ENCODE measurements around the gene TCF4.

TCF4 gene

GRCh38 chr18:55547705-55548056 is 40.3 kb downstream of the TCF4 start:
- Histone ChIP-seq H3K27me3 (ENCODE audit: insufficient read depth, poor library complexity, severe bottlenecking) (no peaks in the 10 kb centered on the region), H3K4me1 (ENCODE audit: insufficient read depth, poor library complexity, severe bottlenecking) (no peaks in the 10 kb centered on the region), H3K27ac (ENCODE audit: poor library complexity, severe bottlenecking) (no peak overlapping the region), H3K4me3 (ENCODE audit: severe bottlenecking) (no peak overlapping the region), H3K9me3 (ENCODE audit: severe bottlenecking) (no peaks in the 10 kb centered on the region), H3K36me3 (ENCODE audit: low read depth) (no peaks in the 10 kb centered on the region)
- no peak for ATAC-seq (ENCODE audit: low read depth)
- TF ChIP-seq CTCF (IDR thresholded peaks at IDR 0.05; ENCODE audit: poor library complexity, severe bottlenecking), result no peak
- DNase-seq (ENCODE audit: low spot score), result no peak

DNA sequence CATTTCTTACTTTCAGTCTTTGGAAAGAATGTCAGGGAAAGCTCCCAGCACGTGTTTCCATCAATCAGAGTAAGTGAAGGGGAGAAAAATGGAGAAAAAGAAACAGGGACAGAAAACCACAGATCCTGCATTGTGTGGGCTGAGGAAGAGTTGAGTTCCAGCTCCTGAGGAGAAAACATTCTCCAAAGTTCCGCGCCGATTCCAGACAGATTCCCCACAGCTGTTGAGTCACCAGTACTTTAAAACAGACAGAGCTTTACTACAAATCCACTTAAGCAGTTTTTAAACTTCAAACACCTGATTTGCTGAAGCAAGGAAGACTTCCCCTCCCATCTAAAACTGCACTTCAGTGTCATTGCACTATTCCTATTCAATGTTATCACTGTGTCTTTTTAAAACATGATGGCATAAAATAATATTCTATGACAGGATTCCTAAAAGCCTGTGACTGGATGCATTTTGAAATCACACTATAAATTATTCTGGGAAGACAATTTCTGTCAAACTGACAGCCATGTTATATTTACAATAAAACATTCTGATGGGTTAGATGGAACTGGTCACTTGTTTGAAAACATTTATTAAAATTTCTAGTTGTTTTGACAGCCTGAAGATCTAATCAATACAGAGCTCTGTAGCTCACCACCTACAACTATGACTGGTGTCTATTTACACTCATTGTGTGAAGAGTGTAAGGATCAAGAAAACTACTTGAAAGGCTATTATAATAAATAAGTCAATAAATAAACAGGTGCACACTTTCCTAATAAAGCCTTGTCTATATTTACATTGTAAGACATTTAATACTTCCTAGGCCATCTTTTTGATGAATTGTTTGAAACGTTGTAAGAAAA is 40.9 kb downstream of the TCF4 start:
- ATAC-seq (ENCODE audit: low read depth), result no peak
- DNase-seq (ENCODE audit: low spot score), result no peak

GRCh38 chr18:55544014-55544413 is 44.0 kb downstream of the TCF4 start:
- no peaks in the 10 kb centered on the region for H3K4me1 ChIP-seq (ENCODE audit: insufficient read depth, poor library complexity, severe bottlenecking)
- ATAC-seq (ENCODE audit: low read depth), result no peak
- H3K27ac ChIP-seq (ENCODE audit: poor library complexity, severe bottlenecking), result no peak overlapping the region
- no peaks in the 10 kb centered on the region for H3K27me3 ChIP-seq (ENCODE audit: insufficient read depth, poor library complexity, severe bottlenecking)
- no peak for DNase-seq (ENCODE audit: low spot score)
- no peaks in the 10 kb centered on the region for H3K9me3 ChIP-seq (ENCODE audit: severe bottlenecking)
- TF ChIP-seq CTCF (IDR thresholded peaks at IDR 0.05; ENCODE audit: poor library complexity, severe bottlenecking), result no peak
- no peak overlapping the region for H3K4me3 ChIP-seq (ENCODE audit: severe bottlenecking)
- no peaks in the 10 kb centered on the region for H3K36me3 ChIP-seq (ENCODE audit: low read depth)

More for the DNA sequence above, 40.9 kb downstream of the TCF4 start:
- Histone ChIP-seq H3K36me3 (ENCODE audit: low read depth) (no peaks in the 10 kb centered on the region), H3K4me3 (ENCODE audit: severe bottlenecking) (no peak overlapping the region), H3K27me3 (ENCODE audit: insufficient read depth, poor library complexity, severe bottlenecking) (no peaks in the 10 kb centered on the region), H3K4me1 (ENCODE audit: insufficient read depth, poor library complexity, severe bottlenecking) (no peaks in the 10 kb centered on the region), H3K9me3 (ENCODE audit: severe bottlenecking) (no peaks in the 10 kb centered on the region), H3K27ac (ENCODE audit: poor library complexity, severe bottlenecking) (no peak overlapping the region)
- TF ChIP-seq CTCF (IDR thresholded peaks at IDR 0.05; ENCODE audit: poor library complexity, severe bottlenecking), result no peak

DNA sequence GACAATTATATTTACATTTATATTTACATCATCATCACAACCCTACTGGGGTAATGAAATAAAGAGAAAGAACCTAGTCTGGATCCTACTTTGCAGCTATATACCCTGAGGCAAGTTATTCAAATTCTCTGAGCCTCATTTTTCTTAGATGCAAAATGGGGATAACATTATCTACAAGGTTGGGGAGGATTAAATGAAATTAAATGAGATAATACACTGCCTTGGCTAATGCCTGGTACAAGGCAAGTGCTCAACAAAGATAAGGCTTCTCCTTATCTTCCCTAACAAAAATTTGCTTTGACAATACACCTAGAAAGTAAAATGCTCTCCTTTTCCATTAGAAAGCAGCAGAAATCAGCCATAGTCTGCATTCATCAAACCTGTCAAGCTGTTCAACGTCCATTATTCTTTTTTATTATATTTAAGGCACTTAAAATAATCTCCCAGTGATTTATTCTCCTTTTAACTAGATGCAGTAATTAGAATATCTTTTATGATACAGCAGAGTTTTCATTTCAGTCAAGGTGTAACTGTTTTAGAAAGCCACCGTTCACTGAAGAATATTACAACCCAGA is 44.8 kb downstream of the TCF4 start:
- no peak for TF ChIP-seq CTCF (IDR thresholded peaks at IDR 0.05; ENCODE audit: poor library complexity, severe bottlenecking)
- H3K9me3 ChIP-seq (ENCODE audit: severe bottlenecking), result no peaks in the 10 kb centered on the region
- H3K27ac ChIP-seq (ENCODE audit: poor library complexity, severe bottlenecking), result no peak overlapping the region
- DNase-seq (ENCODE audit: low spot score) (no peak), ATAC-seq (ENCODE audit: low read depth) (no peak)
- H3K4me3 ChIP-seq (ENCODE audit: severe bottlenecking), result no peak overlapping the region
- H3K36me3 ChIP-seq (ENCODE audit: low read depth), result no peaks in the 10 kb centered on the region
- H3K27me3 ChIP-seq (ENCODE audit: insufficient read depth, poor library complexity, severe bottlenecking), result no peaks in the 10 kb centered on the region
- no peaks in the 10 kb centered on the region for H3K4me1 ChIP-seq (ENCODE audit: insufficient read depth, poor library complexity, severe bottlenecking)

DNA sequence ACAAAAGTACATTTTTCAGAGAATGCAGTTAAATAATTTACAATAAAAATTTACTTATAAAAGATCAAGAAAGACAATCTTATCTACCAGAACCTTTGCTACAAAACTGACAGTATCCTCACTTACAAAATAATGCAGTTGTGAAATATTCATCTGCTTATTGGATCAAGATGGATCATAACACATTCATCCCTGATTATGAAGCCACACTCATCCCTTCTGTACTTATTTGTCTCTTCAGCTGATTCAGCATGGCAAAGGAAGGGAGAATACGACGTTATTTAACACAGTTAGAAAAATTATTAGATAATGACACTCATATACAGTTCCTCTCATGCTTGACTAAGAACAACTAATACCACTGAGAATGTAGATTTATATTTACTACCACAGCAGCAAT is 46.4 kb downstream of the TCF4 start:
- no peak for ATAC-seq (ENCODE audit: low read depth)
- Histone ChIP-seq H3K4me1 (ENCODE audit: insufficient read depth, poor library complexity, severe bottlenecking) (no peaks in the 10 kb centered on the region), H3K27ac (ENCODE audit: poor library complexity, severe bottlenecking) (no peak overlapping the region), H3K9me3 (ENCODE audit: severe bottlenecking) (no peaks in the 10 kb centered on the region), H3K27me3 (ENCODE audit: insufficient read depth, poor library complexity, severe bottlenecking) (no peaks in the 10 kb centered on the region), H3K36me3 (ENCODE audit: low read depth) (no peaks in the 10 kb centered on the region), H3K4me3 (ENCODE audit: severe bottlenecking) (no peak overlapping the region)
- DNase-seq (ENCODE audit: low spot score), result no peak
- TF ChIP-seq CTCF (IDR thresholded peaks at IDR 0.05; ENCODE audit: poor library complexity, severe bottlenecking), result no peak
